Colonic mucosa (tissue), 4 donors: ENCODE data around the gene DHX57. TPM values are rescaled to one million over a fixed set of nuclear protein-coding genes. Genes with fewer than 3 reads are reported as not detected.

ENCODE experiments used
- DNase-seq: peaks from one replicate; pipeline ENCODE4 v3.0.0-alpha.2; 2020
- H3K27ac ChIP-seq: fragments of 200-600 bp; one replicate; pipeline ENCODE4 v1.8.0; 2021
- H3K27me3 ChIP-seq: fragments of 200-600 bp; one replicate; pipeline ENCODE4 v1.8.0; 2021
- H3K36me3 ChIP-seq: fragments of 200-600 bp; one replicate; pipeline ENCODE4 v1.8.0; 2021
- H3K4me1 ChIP-seq: fragments of 200-600 bp; one replicate; pipeline ENCODE4 v1.8.0; 2021; ENCODE audit warnings: mild to moderate bottlenecking
- H3K4me3 ChIP-seq: fragments of 200-600 bp; one replicate; pipeline ENCODE4 v1.8.0; 2021
- H3K9ac ChIP-seq, 2 donors: one replicate each; pipeline ENCODE4 v1.7.0; 2013; ENCODE audit warnings: control low read depth in 2 of 2, low read depth in 2 of 2, low read length in 2 of 2
- H3K9me3 ChIP-seq: fragments of 200-600 bp; one replicate; pipeline ENCODE4 v1.8.0; 2021
- intact Hi-C: fragments of 100-400 bp; cut with DNase I; formaldehyde crosslinking; loops from one replicate; pipeline ENCODE4 v1.14.1; 2022
- total RNA-seq, 2 donors: library from RNA; stranded (reverse); fragmentation: NEBNext Ultra II Directional in 1 of 2; extraction: Animal tissue kit (Norgen Biotek cat#: 25700) in 1 of 2; gene quantifications; one replicate each; pipeline ENCODE4 v1.2.1, GENCODE V29; 2021
- TF ChIP-seq, protein P1 (sequence below): fragments of 200-600 bp; IDR thresholded peaks from one replicate; pipeline ENCODE4 v1.8.0; 2022; ENCODE audit warnings: antibody characterized with exemption, mild to moderate bottlenecking
- donor health status: healthy.
- donor health status: DM: no; HTN: no; CAD: no.
- donor health status: DM: no; HTN: no; CAD: no.

Gene DHX57
- total RNA-seq, 2 donors from 2014 or later, result 7.9 to 14.7 TPM

- Histone ChIP-seq H3K9ac (no peak overlapping the region), H3K36me3 (peaks cover 3% of the 10 kb centered on the region), H3K27ac (no peak overlapping the region), H3K9me3 (no peaks in the 10 kb centered on the region), H3K4me3 (no peak overlapping the region), H3K4me1 (no peaks in the 10 kb centered on the region), H3K27me3 (no peaks in the 10 kb centered on the region)
- TF ChIP-seq, protein P1, sequence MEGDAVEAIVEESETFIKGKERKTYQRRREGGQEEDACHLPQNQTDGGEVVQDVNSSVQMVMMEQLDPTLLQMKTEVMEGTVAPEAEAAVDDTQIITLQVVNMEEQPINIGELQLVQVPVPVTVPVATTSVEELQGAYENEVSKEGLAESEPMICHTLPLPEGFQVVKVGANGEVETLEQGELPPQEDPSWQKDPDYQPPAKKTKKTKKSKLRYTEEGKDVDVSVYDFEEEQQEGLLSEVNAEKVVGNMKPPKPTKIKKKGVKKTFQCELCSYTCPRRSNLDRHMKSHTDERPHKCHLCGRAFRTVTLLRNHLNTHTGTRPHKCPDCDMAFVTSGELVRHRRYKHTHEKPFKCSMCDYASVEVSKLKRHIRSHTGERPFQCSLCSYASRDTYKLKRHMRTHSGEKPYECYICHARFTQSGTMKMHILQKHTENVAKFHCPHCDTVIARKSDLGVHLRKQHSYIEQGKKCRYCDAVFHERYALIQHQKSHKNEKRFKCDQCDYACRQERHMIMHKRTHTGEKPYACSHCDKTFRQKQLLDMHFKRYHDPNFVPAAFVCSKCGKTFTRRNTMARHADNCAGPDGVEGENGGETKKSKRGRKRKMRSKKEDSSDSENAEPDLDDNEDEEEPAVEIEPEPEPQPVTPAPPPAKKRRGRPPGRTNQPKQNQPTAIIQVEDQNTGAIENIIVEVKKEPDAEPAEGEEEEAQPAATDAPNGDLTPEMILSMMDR, result no peak
- no peak for DNase-seq
- intact Hi-C loops, result no loop called here
Measured at GRCh38 chr2:38856165-38856564, 19.6 kb downstream of the DHX57 start.

DNA sequence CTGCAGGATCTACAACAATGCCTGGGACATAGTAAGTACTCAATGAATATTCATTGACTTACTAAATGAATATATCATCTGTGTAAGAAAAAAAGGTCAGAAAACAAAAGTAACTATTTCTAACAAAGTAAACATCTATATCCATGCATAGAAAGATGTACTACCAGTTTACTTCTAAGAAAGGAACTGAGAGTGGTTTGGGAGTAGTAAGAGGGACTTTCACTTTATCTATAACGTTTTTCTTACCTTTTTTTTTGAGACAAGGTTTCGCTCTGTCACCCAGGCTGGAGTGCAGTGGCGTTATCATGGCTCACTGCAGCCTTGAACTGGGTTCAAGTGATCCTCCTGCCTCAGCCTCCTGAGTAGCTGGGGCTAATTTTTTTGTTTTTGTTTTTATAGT is 25.7 kb downstream of the DHX57 start:
- H3K4me1 ChIP-seq, result no peaks in the 10 kb centered on the region
- DNase-seq, result no peak
- H3K27me3 ChIP-seq, result no peaks in the 10 kb centered on the region
- H3K9ac ChIP-seq, result no peak overlapping the region
- intact Hi-C loops, result no loop called here
- H3K36me3 ChIP-seq, result no peaks in the 10 kb centered on the region
- TF ChIP-seq, protein P1, result no peak
- no peak overlapping the region for H3K27ac ChIP-seq
- H3K4me3 ChIP-seq, result no peak overlapping the region
- H3K9me3 ChIP-seq, result no peaks in the 10 kb centered on the region

GRCh38 chr2:38836791-38837190 is 38.9 kb downstream of the DHX57 start:
- H3K27ac ChIP-seq, result no peak overlapping the region
- TF ChIP-seq, protein P1, result no peak
- H3K4me1 ChIP-seq, result no peaks in the 10 kb centered on the region
- no peaks in the 10 kb centered on the region for H3K27me3 ChIP-seq
- H3K9me3 ChIP-seq, result no peaks in the 10 kb centered on the region
- no peak for DNase-seq
- H3K36me3 ChIP-seq, result no peaks in the 10 kb centered on the region
- H3K4me3 ChIP-seq, result no peak overlapping the region
- H3K9ac ChIP-seq, result no peak overlapping the region
- intact Hi-C loops, result no loop called here

DNA sequence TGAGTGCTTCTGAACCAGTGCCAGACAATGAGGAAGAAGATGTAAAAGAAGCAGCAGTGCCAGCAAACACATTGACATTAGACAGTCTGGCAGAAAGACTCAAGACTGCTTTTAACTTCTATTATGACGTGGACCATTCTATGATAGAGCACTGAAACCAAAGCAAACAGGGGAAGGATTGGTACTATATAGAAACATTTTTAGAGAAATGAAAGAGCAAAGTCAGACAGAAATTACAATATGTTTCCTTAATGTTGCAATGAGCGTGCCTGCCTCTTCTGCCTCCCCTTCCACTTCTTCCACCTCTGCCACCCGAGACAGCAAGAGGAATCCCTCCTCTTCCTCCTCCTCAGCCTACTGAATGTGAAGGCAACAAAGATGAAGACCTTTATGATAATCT is 39.7 kb downstream of the DHX57 start:
- Histone ChIP-seq H3K4me3 (no peak overlapping the region), H3K4me1 (no peaks in the 10 kb centered on the region), H3K27me3 (no peaks in the 10 kb centered on the region), H3K27ac (no peak overlapping the region), H3K9ac (no peak overlapping the region), H3K9me3 (no peaks in the 10 kb centered on the region), H3K36me3 (no peaks in the 10 kb centered on the region)
- DNase-seq, result no peak
- TF ChIP-seq, protein P1, result no peak
- intact Hi-C loops, result no loop called here

DNA sequence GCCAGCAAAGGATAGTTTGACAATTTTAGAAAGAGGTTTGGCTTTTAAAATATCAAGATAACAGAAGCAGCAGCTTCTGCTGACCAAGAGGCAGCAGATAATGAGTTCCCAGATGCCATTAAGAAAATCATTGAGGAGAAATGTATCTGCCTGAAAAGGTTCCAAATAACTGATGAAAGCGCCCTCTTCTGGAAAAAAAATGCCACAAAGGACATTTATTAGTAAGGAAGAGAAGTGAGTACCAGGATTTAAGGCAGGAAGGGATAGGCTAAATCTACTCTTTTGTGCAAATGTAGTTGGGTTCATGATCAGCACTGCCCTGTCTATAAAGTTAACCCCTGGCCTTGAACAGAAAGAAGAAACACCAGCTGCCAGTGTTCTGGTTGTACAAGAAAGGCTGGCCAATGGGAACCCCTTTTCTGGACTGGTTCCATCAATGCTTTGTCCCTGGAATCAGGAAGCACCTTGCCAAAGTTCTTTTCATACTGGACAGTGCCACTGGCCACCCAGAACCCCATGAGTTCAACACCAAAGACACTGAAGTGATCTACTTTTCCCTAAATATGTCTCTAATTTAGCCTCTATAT is 40.6 kb downstream of the DHX57 start:
- no peaks in the 10 kb centered on the region for H3K27me3 ChIP-seq
- TF ChIP-seq, protein P1, result no peak
- no peak overlapping the region for H3K27ac ChIP-seq
- H3K4me1 ChIP-seq, result no peaks in the 10 kb centered on the region
- DNase-seq, result no peak
- H3K9me3 ChIP-seq, result no peaks in the 10 kb centered on the region
- H3K4me3 ChIP-seq, result no peak overlapping the region
- intact Hi-C loops, result no loop called here
- no peak overlapping the region for H3K9ac ChIP-seq
- H3K36me3 ChIP-seq, result no peaks in the 10 kb centered on the region
